Limb (tissue), 2 donors: ENCODE data around the gene CALCOCO1.
A peak's percentile ranks its signal among the peaks of the same experiment; 100 is the strongest.
"Not testable (repeated sequence)": the region's sequence is repeated elsewhere in the genome, so short reads cannot be mapped to it uniquely, and the experiment has no call there.

Experiments used
- DNase-seq, 2 donors: peaks; one replicate each; pipeline ENCODE4 v3.0.0-alpha.2; 2016; ENCODE audit errors: extremely low spot score in 2 of 2

The CALCOCO1 gene

DNA sequence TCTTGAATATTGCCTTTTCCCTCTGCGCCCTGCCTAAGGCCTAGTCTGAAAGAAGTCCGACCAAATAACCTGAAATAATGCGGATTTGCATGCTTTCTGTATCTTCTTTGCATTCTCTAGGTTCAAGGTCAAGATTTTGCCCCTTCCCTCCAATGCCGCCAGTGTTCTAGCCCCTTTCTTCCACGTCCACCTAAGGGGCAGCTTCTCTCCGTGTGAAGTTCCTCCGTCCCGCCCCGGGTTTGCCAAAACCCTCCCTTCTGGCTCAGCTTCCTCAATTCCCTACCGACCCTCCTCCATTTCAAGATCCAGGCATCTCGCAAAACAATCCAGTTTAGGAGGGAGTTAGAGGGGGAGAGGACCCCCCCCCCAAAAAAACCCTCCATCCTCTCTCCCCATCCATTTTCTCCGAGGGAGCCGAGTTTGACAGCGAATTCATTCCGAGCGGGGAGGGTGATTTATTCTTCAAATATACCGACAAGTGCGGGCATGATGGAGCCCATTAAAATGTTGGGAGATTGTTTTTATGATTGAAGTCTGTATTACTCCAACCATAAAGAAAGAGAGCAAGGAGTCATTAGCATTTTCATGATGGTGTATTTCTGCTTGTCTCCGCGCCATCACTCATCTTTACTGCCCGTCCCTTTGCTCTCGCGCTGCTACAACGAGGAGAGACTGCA lies 30.5 kb downstream of the CALCOCO1 start:
- DNase-seq: no peak

DNA sequence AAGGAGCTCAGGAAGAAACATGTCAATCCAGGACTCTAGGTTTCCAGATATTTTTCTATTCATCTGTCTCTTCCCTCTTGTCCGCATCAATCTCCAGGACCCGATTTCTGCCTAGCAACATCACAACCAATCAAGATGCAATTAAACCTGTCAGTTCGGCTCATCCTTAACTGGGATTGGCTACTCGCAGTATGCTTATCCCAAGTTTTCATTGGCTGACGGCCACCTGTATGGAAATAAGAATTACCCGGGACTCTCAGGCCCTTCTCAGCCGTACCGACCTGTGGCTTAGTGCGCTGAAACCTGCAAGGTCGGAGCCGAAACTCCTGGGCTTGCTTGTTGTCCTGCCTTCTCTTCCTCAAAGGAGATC lies 31.0 kb downstream of the CALCOCO1 start:
- peak; percentile 74 to 75 for DNase-seq

GRCh38 chr12:53695152-53696145 lies 31.8 kb downstream of the CALCOCO1 start:
- peak in 1 of 2 donors; percentile 72 for DNase-seq

DNA sequence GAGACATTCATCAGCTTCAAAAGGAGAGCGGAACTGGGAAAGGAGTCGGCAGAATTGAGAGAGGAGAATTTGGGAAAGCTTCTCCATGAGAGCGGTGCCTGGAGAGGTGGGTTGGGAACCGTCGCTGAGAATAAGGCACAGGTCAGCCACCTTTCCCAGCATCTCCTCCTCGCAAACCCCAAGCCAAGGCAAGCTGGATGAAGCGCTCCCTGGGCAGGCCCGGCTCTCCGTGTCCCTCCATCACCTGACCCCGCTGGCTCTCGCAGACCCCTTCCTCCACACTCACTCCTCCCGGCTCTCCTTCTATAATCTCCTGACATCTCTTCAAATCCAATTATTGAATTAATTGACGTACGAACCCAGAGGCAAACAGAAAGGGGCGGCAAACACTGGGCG lies 32.5 kb downstream of the CALCOCO1 start:
- no peak for DNase-seq

DNA sequence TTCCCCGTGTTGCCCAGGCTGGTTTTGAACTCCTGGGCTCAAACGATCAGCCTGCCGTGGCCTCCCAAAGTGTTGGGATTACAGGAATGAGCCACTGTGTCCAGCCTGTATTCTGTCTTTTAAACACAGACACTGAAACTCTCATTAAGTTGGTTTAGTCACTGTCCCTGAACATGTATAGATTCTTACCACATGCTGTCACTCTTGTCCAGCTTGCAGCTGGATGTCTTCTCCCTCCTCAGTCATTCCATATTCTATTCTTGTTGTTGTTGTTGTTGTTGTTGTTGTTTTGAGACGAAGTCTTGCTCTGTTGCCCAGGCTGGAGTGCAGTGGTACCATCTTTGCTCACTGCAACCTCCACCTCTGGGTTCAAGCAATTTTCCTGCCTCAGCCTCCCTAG lies 39.1 kb downstream of the CALCOCO1 start:
- no peak for DNase-seq

- no peak for DNase-seq
Observed at GRCh38 chr12:53686436-53686835, 40.8 kb downstream of the CALCOCO1 start.

DNA sequence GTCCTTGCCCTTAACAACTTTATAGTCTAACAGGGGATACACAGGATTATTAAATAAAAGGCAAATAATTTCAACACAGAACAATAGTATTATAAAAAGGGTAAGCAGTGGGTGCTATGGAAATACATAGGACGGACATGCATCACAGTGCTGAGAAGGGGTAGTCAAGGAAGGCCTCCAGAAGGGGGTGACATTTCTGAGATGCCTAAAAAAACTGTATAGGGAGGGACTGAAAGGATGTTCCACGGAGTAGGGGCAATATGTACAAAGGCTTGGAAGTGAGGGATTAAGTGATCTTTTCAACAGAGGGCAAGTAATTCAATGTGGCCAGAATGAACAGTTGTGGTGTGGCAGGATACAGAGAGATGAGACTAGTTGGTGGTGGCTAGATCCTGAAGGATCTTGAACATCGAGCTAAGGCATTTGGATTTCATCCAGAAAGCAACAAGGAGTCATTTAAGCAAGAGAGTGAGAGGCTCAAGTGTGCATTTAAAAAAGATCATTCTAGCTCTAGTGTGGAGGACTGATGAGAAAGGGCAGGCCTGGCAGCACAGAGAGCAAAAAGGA lies 42.5 kb downstream of the CALCOCO1 start:
- no peak for DNase-seq

DNA sequence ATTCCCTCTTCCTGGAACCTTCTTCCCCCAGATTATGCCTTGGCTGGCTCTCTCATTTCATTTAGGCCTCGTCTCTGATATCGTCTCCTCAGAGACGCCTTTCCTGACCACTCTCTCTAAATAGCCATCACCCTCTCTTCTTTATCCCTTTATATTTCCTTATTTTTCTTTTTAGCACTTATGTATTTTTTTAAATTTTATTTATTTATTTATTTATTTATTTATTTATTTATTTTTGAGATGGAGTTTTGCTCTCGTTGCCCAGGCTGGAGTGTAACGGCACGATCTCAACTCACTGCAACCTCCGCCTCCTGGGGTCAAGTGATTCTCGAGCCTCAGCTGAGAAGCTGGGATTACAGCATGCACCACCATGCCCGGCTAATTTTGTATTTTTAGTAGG lies 43.3 kb downstream of the CALCOCO1 start:
- no peak for DNase-seq

DNA sequence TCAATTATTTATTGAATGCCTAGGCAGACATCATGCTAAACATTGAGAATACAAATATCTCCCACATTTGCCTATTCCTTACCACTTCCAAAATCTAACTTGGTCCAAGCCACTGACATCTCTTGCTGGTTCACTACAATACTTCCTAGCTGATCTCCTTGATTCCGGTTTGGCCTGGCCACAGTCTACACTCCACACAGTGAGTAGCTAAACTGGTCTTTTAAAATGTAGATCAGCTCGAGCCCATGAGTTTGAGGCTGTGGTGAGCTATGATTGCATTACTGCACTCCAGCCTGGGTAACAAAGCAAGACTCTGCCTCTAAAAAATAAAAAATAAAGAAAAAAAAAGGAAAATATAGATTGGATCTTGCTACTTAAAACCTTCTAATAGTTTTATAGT lies 43.8 kb downstream of the CALCOCO1 start:
- no peak for DNase-seq

DNA sequence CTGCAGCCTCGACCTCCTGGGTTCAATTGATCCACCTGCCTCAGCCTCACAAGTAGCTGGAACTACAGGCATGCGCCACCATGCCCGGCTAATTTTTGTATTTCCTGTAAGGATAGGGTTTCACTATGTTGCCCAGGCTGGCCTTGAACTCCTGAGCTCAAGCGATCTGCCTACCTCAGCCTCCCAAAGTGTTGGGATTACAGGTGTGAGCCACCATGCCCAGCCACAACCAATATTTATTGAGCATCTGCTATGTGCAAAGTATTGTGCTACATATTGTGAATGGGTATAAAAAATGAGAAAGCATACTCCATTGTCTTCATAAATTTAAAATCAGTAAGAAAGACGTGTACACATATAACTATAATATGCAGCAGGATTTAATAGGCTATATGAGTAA lies 47.2 kb downstream of the CALCOCO1 start:
- DNase-seq: not testable (repeated sequence)

DNA sequence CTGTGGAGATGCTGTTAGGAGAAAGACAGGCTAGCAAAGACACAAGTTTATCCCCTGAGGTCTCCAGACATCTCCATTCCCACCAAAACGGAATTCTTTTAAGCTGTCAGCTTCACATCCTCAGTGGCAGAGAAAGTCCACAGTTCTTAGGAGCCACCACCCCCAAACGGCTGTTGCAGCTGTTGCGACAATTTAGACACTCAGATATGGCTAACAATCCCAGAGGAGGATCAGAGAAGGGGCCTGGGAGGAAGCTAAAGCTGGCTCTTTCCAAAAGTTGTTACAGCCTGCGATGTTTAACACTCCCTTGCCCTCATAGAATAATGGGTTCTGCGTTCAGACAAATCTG lies 49.5 kb downstream of the CALCOCO1 start:
- DNase-seq: peak; percentile 57 to 59

DNA sequence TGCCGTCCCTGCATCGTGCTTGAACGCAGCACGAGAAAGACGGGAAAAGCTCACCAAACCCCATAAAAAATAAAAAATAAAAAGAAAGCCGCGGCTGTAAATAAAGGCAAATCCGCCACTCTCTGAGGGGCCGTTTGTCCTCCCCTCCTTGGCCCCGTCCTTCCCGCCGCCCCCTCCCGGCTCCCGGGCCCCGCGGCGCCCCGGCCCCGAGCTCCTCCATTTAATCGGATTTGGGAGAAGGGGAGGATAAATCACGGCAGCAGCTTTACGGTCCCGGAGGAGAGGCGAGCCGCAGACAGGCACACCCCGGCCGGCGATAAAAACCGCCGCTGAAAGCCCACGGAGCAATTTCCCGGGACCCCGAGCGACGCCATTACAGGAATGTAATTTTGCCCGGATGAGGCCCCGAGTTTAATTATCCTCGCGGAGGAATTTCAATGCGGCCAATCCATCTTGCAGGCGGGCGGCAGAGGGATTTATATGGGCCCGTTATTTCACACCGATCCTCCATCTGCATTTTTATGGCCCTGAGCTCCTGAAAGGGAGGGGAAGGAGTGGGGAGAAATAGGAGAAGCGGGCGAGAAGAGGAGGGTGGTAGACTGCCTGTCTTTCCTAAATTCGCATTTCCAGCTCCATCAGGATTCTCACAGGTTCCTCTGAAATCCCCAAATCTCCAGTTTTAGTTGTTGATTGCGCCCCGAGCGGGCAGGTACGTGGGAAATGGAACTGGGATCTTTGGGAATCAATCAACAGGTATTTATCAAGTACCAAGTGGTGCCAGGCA lies 50.0 kb downstream of the CALCOCO1 start:
- DNase-seq: peak; percentile 61 to 83

DNA sequence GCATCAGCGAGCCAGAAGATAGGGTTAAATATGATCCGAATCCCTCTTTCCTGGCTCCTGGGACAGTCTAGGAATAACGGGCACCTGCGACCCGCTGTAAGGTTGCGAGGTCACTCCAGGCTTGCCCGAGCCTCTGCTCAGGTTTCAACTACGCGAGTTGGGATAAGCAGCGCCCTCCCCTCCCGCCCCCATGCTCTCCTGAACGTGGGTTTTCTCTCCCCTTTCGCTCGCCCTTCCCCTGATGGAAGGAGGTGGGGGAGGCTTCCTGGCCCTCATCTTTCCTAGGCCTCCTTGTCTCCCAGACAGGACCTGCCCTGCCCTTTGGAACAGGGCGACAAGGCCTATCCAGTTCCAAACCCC lies 50.6 kb downstream of the CALCOCO1 start:
- DNase-seq: peak; percentile 40 to 83

DNA sequence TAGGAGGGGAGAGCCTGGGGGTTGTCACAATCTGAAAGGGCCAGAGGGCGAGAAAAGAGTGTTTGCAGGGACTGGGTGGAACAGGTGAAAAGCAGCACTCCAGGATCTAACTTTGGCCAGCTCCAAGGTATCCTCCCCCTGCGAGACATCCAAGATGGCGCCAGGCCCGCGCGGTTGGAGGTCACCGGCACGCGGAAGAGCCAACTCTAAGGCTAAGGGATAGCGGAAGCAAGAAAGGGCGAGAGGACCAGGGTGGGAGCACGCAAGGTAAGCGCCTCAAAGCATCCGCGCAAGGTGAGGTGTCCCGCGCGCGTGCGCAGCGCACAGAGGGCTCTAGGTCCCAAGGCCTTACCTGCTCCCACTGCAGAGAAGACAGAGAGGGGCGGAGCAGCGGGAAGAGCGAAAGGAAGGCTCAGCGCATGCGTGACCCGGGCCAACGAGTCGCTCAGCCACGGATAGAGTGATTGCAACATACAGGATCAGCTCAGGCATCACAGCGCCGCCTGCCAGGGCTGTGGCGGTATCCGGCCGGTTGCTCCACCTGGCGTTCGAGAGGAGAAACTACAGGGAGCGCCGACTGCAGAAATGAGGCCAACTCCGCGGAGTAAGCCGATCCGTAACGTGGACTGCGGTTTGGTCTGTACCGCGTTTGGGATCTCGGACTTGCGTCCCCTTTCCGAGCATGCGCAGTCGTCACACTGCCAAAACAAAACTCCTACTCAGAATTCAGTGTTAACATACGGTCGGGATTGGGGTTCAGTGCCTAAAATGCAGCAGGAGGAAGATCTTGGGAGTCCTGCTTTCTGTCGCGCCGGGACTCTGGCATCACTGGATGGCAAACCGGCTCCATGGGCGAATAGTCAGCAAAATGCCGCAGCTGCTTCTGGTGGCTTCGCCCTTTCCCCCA lies 51.3 kb downstream of the CALCOCO1 start, which contains the start of gene ATP5MC2:
TSS of gene ATP5MC2 (minus strand) at position 383 of the 907 bp plus-strand sequence. CDS start 3,469 bp downstream, outside the sequence.
- DNase-seq: peak; percentile 99 to 100

GRCh38 chr12:53674977-53675700 lies 52.1 kb downstream of the CALCOCO1 start:
- no peak for DNase-seq

DNA sequence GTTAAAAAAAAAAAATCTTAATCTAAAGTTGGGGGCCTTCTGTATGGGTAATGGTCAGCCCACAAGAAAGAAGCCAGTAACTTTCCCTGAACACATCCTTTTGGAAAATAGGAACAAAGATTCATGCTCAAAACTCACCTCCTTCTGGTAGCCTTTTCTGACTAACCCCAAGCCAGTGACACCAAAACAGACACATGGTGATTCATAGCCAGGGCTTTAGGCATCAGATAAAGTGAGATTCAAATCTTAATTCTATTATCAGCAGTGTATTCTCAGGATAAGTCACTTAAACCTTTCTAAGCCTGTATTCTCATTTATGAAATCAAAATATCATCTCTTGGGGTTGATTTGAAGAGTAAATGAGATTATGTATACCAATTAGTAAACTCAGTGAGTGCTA lies 56.3 kb downstream of the CALCOCO1 start:
- no peak for DNase-seq

DNA sequence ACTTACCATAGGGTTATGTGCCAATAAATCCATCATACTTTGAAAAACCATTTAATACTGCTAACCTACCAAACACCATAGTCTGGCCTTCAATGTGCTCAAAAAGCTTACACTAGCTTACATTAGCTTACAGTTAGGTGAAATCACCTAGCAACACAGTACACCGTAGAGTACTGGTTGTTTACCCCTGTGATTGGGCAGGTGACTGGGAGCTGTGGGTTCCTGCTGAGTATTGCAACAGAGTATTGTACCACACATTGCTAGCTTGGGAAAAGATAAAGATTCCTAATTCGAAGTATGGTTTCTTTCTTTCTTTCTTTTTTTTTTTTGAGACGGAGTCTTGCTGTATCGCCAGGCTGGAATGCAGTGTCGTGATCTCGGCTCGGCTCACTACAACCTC lies 56.9 kb downstream of the CALCOCO1 start:
- no peak for DNase-seq

DNA sequence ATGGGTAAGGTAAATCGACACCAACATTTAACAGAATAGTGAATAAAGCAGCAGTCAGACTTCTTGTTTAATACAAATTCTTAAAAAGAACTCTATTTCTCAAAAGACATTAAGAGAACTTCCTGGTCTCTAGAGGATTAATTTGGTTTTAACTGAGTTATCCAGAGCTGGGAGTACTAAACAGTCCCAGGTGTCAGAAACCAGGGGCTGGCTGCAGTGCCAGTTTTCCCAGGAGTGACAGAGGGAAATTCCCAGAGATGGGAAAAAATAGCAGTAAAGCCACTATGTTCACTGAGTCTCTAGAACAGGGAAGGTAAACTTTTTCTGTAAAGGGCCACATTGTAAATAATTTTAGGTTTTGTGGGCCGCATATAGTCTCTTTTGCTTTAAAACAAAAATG lies 60.2 kb downstream of the CALCOCO1 start:
- no peak for DNase-seq

DNA sequence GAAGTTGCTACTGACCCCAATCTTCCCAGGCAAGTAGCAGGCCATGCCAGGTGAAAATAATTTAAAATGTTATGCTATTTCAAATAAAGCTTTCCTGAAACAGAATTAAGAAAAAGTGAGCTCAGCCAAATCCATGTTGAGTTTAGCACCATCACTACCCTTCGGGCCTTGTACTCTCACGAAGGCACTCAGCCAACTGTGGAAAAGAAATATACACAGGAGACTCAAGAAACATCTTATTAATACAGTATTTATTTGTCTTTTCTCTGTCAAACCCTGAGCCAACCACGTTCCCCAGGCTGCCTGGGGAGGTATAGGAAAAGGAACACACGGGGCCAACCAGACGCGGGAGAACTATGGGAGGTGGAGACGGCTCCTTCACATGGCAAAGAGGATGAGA lies 62.3 kb downstream of the CALCOCO1 start:
- peak in 1 of 2 donors; percentile 38 for DNase-seq

- no peak for DNase-seq
Observed at GRCh38 chr12:53664191-53664590, 63.1 kb downstream of the CALCOCO1 start.
